Heart left ventricle (tissue), 11 donors: ENCODE results near the gene DHPS. TPM values are rescaled to one million over a fixed set of nuclear protein-coding genes. Genes with fewer than 3 reads are reported as not detected.

Experiments
- polyA plus RNA-seq, 2 donors: library from polyadenylated mRNA; stranded (reverse); fragments of 200-250 nt; gene quantifications; one replicate each; pipeline ENCODE4 v1.2.3, GENCODE V29; 2013
- total RNA-seq, 9 donors: library from RNA; depleted of rRNA in 2 of 9; stranded (reverse); fragments of >200 nt in 2 of 9; fragmentation: NEBNext Ultra II Directional in 3 of 9; extraction: Animal tissue kit (Norgen Biotek cat#: 25700) in 3 of 9; gene quantifications; one replicate each; pipeline versions ENCODE4 v1.1.0 to v1.2.4, GENCODE V29; 2016 to 2023
- donor health status: ischemic (EF 13 %, LVEDD 7.1; RV severe dilation, severe dysfunction).
- donor health status: healthy with polysubstance abuse.
- donor health status: DM: no; HTN: yes; CAD: no.
- donor health status: DM: no; HTN: no; CAD: no.
- donor health status: ischemic (EF 25% LVEDD 5.7; RV mildly dilated, moderate dysfunction).
- donor health status: healthy.
- donor health status: DM: yes; HTN: yes; CAD: no.
- donor health status: PGD.
- donor health status: nonischemic (EF 23%, LVEDD 6.1; RV moderate dilation, normal function).

DHPS gene
- total and polyA plus RNA-seq, 11 donors, result 47.6 to 121 (median 55.9) TPM

Other genes with a start within 250 kb of the DHPS start
- gene ZNF443, start 240.9 kb downstream of the DHPS start, total RNA-seq, result 1 to 10 TPM; 1.5 to 3.6 (median 2.1) TPM
- gene ZNF443, start 240.9 kb downstream of the DHPS start, polyA plus RNA-seq, result 1 to 10 TPM; 1.4 TPM
- 1 to 10 TPM in 8 of 9 donors, under 1 TPM in 1; 0.89 to 2.9 (median 1.7) TPM for gene ZNF709, start 197.1 kb downstream of the DHPS start, total RNA-seq
- gene ZNF709, start 197.1 kb downstream of the DHPS start, polyA plus RNA-seq, result 1 to 10 TPM; 1.3 TPM
- gene ZNF564, start 130.4 kb downstream of the DHPS start, total RNA-seq, result 10 to 100 TPM in 2 of 9 donors, 1 to 10 TPM in 7; 6.1 to 10.4 (median 8.0) TPM
- 1 to 10 TPM; 4.0 to 5.6 TPM for gene ZNF564, start 130.4 kb downstream of the DHPS start, polyA plus RNA-seq
- 1 to 10 TPM; 3.7 to 8.9 (median 5.3) TPM for gene ZNF490, start 71.1 kb downstream of the DHPS start, total RNA-seq
- gene ZNF490, start 71.1 kb downstream of the DHPS start, polyA plus RNA-seq, result 1 to 10 TPM in 1 of 2 donors, under 1 TPM in 1; 0.91 to 1.1 TPM
- 10 to 100 TPM in 8 of 9 donors, 1 to 10 TPM in 1; 9.4 to 22.6 (median 14.3) TPM for gene ZNF791, start 71.0 kb downstream of the DHPS start, total RNA-seq
- 1 to 10 TPM; 6.1 to 6.9 TPM for gene ZNF791, start 71.0 kb downstream of the DHPS start, polyA plus RNA-seq
- 100 to 1,000 TPM in 1 of 9 donors, 10 to 100 TPM in 8; 16.0 to 135 (median 30.7) TPM for gene MAN2B1, start 15.1 kb downstream of the DHPS start, total RNA-seq
- gene MAN2B1, start 15.1 kb downstream of the DHPS start, polyA plus RNA-seq, result 10 to 100 TPM; 18.6 to 23.0 TPM
- gene WDR83, start 15.1 kb downstream of the DHPS start, total RNA-seq, result 1 to 10 TPM; 6.0 to 9.2 (median 7.8) TPM
- gene WDR83, start 15.1 kb downstream of the DHPS start, polyA plus RNA-seq, result 10 to 100 TPM; 12.3 to 13.0 TPM
- gene GNG14, start 6.1 kb upstream of the DHPS start, total RNA-seq, result not detected
- not detected for gene GNG14, start 6.1 kb upstream of the DHPS start, polyA plus RNA-seq
- gene FBXW9, start 14.8 kb upstream of the DHPS start, total RNA-seq, result 1 to 10 TPM; 1.5 to 3.6 (median 2.4) TPM
- 1 to 10 TPM; 1.0 to 5.0 TPM for gene FBXW9, start 14.8 kb upstream of the DHPS start, polyA plus RNA-seq
- gene TNPO2, start 42.1 kb upstream of the DHPS start, total RNA-seq, result 10 to 100 TPM; 33.7 to 57.4 (median 42.6) TPM
- gene TNPO2, start 42.1 kb upstream of the DHPS start, polyA plus RNA-seq, result 10 to 100 TPM; 18.0 to 29.2 TPM
- gene TRIR, start 52.8 kb upstream of the DHPS start, total RNA-seq, result 100 to 1,000 TPM in 6 of 9 donors, 10 to 100 TPM in 3; 90.4 to 305 (median 118) TPM
- 100 to 1,000 TPM; 226 to 234 TPM for gene TRIR, start 52.8 kb upstream of the DHPS start, polyA plus RNA-seq
- 10 to 100 TPM; 54.3 to 81.5 (median 61.8) TPM for gene GET3, start 55.6 kb upstream of the DHPS start, total RNA-seq
- 100 to 1,000 TPM in 1 of 2 donors, 10 to 100 TPM in 1; 76.3 to 133 TPM for gene GET3, start 55.6 kb upstream of the DHPS start, polyA plus RNA-seq
- gene BEST2, start 69.9 kb upstream of the DHPS start, total RNA-seq, result not detected
- gene BEST2, start 69.9 kb upstream of the DHPS start, polyA plus RNA-seq, result not detected
- 10 to 100 TPM; 45.5 to 90.1 (median 62.6) TPM for gene HOOK2, start 93.7 kb upstream of the DHPS start, total RNA-seq
- gene HOOK2, start 93.7 kb upstream of the DHPS start, polyA plus RNA-seq, result 10 to 100 TPM; 29.9 to 83.5 TPM
- gene JUNB, start 109.6 kb upstream of the DHPS start, total RNA-seq, result 100 to 1,000 TPM in 4 of 9 donors, 10 to 100 TPM in 5; 19.6 to 205 (median 67.6) TPM
- gene JUNB, start 109.6 kb upstream of the DHPS start, polyA plus RNA-seq, result 10 to 100 TPM; 29.6 to 52.9 TPM
- 1,000 to 10,000 TPM in 2 of 9 donors, 100 to 1,000 TPM in 7; 435 to 1,432 (median 684) TPM for gene PRDX2, start 119.9 kb upstream of the DHPS start, total RNA-seq
- gene PRDX2, start 119.9 kb upstream of the DHPS start, polyA plus RNA-seq, result 100 to 1,000 TPM; 544 to 645 TPM
- gene THSD8, start 120.2 kb upstream of the DHPS start, total RNA-seq, result 1 to 10 TPM in 7 of 9 donors, not detected in 2; 1.2 to 6.8 (median 2.2) TPM
- gene THSD8, start 120.2 kb upstream of the DHPS start, polyA plus RNA-seq, result 1 to 10 TPM in 1 of 2 donors, under 1 TPM in 1; 0.35 to 3.2 TPM
- gene RNASEH2A, start 124.7 kb upstream of the DHPS start, total RNA-seq, result 1 to 10 TPM in 8 of 9 donors, under 1 TPM in 1; 0.63 to 7.6 (median 4.0) TPM
- 1 to 10 TPM; 1.3 to 8.6 TPM for gene RNASEH2A, start 124.7 kb upstream of the DHPS start, polyA plus RNA-seq
- not detected for gene RTBDN, start 152.7 kb upstream of the DHPS start, total RNA-seq
- not detected for gene RTBDN, start 152.7 kb upstream of the DHPS start, polyA plus RNA-seq
- 1 to 10 TPM in 2 of 9 donors, under 1 TPM in 4, not detected in 3; 0.27 to 1.7 (median 0.31) TPM for gene MAST1, start 156.6 kb upstream of the DHPS start, total RNA-seq
- gene MAST1, start 156.6 kb upstream of the DHPS start, polyA plus RNA-seq, result under 1 TPM; 0.15 to 0.37 TPM
- 10 to 100 TPM; 15.9 to 41.1 (median 23.3) TPM for gene DNASE2, start 199.6 kb upstream of the DHPS start, total RNA-seq
- 10 to 100 TPM; 11.7 to 31.7 TPM for gene DNASE2, start 199.6 kb upstream of the DHPS start, polyA plus RNA-seq
- gene KLF1, start 205.3 kb upstream of the DHPS start, total RNA-seq, result under 1 TPM in 2 of 9 donors, not detected in 7; 0.19 to 0.25 TPM
- not detected for gene KLF1, start 205.3 kb upstream of the DHPS start, polyA plus RNA-seq
- 100 to 1,000 TPM in 1 of 9 donors, 10 to 100 TPM in 8; 29.8 to 105 (median 46.7) TPM for gene GCDH, start 209.3 kb upstream of the DHPS start, total RNA-seq
- 100 to 1,000 TPM in 1 of 2 donors, 10 to 100 TPM in 1; 28.7 to 107 TPM for gene GCDH, start 209.3 kb upstream of the DHPS start, polyA plus RNA-seq
- under 1 TPM in 1 of 9 donors, not detected in 8; 0.24 TPM for gene SYCE2, start 237.4 kb upstream of the DHPS start, total RNA-seq
- gene SYCE2, start 237.4 kb upstream of the DHPS start, polyA plus RNA-seq, result under 1 TPM in 1 of 2 donors, not detected in 1; 0.06 TPM